OCI-M1 (cell line): Measurements from ENCODE around the gene JMJD4.
"Not testable (repeated sequence)": the region's sequence is repeated elsewhere in the genome, so short reads cannot be mapped to it uniquely, and the experiment has no call there.

Experiments used
- DNase-seq: peaks from one replicate; lab custom pipeline; 2025; lab: John Stamatoyannopoulos, UW

Gene JMJD4

DNA sequence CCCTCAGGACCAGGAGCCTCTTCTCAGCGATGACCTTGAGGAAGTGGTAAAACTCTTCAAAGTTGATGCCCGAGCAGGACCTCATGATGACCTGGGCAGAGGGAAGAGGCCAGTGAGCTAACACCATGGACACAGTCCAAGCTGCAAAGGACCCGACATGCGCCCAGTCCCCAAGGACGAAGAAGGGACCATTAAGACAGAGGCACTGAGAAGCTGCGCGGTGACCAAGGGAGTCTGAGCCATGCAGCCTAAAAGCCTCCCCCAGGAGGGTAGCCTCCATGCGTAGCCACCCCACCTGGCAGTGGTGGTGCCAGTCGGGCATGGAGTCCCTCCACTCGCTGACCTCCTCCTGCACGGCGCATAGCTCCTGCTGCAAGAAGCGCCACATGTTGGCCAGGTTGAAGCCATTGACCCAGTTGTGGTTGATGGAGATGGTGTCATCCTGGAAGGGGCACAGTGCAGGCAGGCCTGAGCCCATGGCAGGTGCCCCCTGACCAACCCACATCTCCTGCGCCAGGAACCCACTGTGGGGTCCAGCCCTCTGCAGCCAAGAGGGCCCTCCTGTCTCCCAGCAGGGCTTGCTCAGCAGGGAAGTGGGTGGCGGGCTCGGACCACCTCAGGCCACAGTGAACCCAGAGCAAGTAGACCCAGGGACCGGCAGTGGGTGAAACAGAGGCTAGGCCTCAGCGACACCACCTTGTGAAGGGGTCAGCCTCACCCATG, 2.4 kb downstream of the JMJD4 start:
- no peak for DNase-seq

DNA sequence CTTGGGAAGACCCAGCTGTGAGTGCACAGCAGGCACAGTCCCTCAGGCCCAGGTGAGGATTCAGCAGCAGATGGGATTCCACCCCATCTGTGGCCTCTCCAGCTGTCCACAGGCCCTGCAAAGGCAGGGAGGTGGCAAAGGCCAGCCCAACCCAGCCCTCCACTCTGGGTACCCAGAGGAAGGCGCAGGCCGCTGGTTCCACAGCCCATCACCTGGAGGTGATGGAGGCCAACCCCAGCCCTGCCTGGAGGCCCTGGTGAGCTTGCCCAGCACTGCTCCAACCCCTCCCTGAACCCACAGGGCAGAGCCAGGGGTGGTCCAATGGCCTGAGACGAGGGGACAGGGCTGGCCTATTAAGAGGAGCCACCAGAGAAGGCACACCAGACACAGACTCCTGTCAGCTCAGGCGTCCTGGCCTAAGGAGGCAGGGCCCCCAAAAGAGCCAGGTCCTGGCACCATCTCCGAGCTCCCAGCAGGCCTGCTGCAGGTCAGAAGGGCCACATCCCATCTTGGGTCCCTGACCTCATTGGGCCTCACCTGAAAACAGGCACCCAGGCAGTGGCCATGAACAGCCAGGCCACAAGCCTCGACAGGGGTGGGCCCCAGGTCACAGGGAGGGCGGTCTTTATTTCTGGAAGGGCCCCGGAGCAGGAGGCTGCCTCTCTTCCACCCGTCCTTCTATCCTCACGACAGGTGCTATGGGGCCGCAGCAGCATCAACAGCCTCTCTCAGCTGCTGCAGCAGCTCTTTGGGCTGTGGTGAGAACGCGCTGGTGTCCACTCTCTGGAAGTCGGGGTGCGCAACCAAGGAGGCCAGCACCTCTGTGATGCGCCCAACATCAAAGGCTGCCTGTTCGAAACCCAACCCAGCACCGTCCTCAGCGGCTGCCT, 3.2 kb downstream of the JMJD4 start:
- DNase-seq, result no peak

DNA sequence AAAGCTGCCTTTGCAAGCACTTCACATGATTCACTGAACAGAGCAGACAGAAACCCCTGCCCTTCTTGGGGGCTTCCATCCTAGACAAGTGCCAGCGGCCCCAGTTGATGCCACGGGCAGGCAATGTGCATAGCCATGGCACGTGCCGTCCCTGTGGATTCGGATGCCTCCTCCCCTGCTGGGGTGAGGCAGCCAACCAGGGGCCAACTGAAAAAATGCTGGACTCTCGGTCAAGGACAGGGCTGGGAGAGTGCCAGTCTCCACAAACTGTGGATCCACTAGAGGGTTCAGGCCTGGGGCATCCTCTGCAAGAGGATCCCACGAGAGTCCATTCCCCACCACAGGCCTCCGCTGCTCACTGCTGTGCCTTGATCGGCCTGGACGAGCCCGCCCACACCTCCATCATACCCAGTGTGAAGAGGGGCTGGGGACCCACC, 3.8 kb downstream of the JMJD4 start:
- DNase-seq, result no peak

DNA sequence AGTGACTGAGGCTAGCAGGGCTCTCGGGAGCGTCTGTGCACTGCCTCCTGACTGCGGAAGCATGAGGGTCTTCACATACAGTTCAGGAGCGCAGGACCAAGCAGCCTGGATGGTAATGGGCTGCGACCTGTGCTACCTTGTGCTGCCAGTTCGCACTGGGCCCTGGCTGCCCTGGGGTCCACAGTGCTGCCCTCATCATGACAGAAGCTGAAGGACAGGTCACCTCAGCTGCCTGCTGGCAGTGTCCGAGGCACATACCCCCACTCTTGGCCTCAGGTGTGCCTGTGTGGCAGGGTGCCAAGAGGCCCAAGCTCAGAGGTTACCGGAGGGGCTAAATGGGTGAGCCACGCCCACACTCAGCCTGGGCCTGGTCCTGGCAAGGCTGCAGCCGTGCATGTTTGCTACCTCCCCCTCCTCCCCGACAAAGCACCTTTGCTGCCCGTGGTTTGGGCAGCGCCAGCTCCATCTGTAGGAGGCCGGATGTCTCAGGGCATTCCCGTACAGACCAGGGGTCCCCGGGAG, 4.4 kb downstream of the JMJD4 start:
- no peak for DNase-seq

DNA sequence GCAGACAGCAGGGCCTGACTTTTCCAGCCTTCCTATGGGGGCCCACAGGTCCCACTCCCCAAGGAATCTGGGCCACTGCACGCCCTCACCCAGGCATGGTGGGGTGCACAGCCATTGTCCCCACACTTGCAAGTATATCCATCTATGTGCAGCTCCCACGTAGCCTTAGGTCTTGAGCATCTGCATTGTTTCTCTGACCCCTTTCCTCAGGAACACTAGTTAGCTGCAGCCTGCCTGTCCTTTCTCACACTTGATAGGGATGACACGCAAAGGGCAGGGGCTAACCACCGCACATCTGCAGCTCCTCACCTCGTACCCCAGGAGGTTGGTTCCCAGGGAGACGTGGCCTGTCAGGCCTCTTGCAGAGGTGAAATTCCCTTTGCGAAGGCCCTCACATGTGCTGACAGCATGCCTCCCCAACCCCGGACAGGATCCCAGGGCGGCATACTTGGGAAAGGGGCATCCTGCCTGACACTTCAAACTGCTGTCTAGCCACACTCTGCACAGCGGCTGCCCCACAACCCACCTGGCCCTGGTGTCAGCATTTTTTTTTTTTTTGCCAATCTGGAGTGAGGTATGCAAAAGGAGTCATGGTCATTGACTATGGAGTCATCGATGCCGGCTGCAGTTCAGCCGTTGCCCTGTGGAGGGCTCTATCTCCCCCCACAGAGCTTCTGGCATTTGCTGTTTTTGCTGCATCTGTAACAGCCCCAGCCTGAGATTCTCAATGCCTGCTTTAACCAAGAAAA, 5.0 kb downstream of the JMJD4 start:
- peak; percentile 72 for DNase-seq

DNA sequence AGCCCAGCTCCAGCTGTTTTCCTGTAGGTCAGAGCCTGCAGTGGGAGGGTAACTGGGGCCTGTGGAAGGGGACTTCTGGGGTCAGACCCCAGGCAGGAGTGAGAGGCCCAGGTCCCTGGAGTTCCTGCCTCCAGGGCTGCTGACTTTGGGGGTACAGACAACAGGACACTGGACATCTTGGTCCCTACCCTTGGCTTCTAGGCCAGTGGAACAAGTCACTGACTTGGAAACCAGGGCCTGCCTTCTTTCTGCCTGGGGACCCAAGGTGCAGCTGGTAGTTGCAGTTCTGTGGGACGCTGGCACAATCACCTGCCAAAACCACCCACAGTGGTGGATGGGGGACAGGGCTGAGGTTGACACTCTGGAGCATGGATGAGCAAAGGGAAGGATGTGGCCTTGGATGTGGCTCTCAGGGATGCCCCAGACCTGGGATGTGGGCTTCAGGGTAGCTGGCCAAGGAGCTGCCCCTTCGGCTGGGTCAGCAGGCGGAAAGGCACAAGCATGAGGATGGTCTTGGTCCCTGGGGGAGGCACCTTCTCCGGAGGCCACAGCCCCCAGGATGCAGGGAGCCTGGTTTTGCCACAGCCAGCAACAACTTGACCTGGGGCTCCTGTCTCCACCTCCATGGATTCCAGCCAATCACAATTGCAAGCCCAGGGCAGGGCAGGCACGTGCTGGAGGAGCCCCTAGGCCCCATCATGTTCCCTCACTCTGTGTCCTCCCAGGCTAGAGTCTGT, 5.8 kb downstream of the JMJD4 start:
- DNase-seq, result no peak

DNA sequence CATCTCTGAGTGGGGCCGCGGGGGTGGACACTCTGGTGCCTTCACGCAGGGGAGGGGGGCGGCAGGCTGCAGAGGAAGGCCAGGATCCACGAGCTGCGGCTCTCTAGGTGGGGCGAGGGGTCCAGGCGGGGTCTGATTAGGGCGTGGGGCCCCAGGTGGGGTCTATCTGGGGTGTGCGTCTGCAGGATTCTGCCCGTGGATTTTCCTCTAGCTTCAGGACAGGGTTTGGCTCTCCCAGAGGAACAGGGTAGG, 6.3 kb downstream of the JMJD4 start:
- DNase-seq, result no peak

DNA sequence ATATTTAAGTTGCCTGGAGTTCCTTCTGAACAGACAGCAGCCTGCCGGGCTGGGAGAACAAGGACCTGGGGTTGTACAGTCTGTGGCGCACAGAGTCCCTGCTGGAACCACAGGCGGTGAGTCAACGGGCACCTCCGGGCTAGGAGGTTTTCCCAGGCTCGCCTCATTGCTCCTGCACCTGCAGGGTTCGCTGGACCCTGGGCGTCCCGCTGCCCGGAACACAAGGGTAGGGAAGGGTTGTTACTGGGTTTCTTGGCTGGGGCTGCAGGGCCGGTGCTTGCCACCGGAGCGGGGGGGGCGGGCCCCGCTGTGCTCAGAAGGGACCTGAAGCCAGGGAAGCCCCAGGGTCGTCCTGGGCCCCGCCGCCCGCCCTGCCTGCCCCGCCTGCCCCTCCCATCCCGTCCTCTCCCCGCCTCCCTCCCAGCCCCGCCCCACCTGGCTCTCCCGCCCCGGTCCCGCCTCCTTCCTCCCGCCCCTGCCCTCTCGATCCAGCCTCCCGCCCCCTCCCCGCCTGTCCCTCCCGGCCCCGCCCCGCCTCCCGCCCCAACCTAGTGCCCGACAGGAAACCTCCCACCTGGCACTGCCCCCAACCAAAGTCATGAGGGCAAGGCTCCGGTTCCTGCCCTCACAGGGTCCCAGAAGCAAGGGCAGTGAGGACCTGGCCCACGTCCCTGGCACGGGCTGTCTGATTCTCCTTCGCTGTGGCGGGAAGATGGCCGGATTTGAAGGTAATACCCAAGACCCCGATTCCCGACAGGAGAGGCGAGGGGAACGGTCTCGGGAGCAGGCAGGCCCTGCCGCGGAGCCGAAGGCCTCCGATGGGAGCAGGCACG, 6.8 kb downstream of the JMJD4 start:
- DNase-seq, result no peak

DNA sequence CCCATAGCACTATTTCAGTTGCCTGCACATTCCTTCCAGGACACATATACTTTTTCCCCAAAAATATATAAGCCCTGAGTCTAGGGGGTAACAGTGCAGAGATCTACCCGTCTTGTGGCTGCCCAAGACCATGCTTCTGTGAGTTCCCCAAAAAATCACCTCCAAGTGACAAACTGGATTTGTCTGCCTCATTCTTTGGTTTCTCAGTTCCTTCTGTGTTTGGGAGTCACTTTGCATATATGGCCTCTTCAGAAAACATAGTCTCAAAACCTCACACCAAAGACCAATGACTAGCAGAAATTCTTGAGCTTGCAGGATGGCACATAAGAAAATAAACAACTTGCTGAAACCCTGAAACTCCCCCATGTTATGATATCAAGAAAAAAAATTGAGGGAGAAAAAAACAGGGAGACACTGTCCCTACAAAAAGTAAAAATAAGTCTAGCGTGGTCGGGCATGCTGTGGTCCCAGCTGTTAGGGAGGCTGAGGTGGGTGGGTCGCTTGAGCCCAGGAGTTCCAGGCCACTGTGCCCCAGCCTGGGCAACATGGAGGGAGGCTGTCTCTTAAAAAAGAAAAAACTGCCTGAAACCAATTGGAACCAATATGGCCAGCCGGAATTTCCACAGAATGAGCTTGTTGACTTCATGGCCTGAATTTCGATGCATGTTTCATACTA, 8.0 kb downstream of the JMJD4 start:
- DNase-seq, result no peak

DNA sequence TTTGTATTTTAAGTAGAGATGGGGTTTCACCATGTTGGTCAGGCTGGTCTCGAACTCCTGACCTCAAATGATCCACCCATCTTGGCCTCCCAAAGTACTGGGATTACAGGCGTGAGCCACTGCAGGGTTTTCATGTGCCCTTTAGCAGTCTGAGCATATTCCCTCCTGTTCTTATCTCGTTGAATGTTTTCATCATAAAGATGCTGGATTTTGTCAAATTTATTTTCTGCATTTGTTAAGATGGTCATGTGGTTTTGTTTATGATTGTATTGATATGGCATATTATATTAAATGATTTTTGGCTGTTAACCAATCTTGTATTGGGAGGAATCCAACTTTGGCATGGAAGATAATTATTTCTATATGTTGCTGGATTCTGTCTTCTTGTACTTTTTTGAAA, 8.8 kb downstream of the JMJD4 start:
- DNase-seq, result no peak

DNA sequence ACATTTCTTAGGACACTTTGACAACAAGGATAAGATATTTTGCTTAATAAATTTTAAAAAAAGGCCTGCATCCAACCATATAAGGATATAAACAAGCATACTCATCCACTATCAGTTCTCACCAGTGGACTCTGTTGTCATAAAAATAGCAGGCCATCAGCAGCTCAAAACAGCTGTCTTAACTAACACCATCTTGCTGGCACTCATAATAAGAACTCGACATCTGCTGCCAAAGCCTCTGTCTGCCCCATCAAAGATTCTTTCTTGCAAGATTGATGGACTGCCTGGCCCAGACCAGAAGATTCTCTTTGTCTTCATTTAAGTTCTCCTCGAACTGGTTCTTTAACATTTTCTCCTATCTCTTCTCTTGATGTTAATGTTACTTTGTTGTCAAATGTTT, 10.1 kb downstream of the JMJD4 start:
- DNase-seq, result no peak

DNA sequence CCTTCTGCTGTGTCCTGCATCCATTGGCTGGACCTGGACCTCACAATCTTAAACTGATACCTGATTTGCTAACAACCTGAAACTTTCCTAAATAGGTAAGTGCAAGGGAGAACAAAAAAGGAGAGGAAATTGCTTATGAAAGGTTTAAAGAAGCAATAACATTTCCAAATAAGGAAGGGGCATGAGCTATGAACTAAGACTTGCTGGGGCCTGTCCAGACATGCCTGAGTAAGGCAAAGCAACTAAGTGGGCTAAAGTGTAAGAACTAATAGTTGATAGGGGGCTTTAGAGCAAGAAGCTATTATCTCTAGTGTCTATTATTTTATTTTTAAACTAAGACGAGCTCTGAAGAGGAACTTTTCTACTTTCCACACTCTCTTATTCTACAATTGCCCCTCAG, 11.6 kb downstream of the JMJD4 start:
- no peak for DNase-seq

DNA sequence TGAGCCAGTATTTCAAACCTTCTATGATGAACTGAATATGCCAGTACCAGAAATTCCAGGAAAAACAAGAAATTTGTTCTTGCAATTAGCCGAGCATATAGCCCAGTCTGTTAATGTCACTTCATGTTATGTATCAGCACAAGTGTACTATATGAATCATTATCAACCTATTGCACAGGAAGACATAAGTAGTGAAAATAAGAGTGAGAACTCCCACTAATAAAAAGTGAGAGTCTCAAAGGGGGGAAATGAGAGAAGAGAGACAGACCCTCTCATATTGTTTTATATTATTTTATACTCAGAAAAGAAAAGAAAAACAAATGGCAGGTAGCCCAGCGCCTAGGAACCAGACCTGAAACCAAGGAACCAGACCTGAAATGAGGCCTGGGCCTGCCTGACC, 16.2 kb downstream of the JMJD4 start:
- no peak for DNase-seq

DNA sequence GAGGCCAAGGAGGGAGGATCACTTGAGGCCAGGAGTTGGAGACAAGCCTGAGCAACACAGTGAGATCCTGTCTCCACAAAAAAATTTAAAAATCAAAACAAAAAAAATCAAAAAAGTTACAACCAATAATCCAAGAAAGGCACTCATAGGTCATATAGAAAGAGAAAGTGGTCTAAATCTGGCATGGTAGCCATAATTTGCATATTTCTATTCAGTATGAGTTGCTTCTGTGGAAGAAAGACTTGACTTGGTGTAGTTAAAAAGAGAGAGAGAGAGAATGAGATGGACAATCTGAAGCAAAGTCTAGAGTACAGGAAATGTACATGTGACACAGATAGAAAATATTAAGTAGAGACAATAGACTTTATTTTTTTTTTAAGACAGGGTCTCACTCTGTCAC, 22.5 kb downstream of the JMJD4 start:
- DNase-seq, result no peak

DNA sequence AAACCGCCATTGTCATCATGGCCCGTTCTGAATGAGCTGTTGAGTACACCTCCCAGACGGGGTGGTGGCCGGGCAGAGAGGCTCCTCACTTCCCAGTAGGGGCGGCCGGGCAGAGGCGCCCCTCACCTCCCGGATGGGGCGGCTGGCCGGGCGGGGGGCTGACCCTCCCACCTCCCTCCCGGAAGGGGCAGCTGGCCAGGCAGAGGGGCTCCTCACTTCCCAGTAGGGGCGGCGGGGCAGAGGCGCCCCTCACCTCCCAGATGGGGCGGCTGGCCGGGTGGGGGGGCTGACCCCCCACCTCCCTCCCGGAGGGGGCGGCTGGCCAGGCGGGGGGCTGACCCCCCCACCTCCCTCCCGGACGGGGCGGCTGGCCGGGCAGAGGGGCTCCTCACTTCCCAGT, 24.6 kb downstream of the JMJD4 start:
- not testable (repeated sequence) for DNase-seq

DNA sequence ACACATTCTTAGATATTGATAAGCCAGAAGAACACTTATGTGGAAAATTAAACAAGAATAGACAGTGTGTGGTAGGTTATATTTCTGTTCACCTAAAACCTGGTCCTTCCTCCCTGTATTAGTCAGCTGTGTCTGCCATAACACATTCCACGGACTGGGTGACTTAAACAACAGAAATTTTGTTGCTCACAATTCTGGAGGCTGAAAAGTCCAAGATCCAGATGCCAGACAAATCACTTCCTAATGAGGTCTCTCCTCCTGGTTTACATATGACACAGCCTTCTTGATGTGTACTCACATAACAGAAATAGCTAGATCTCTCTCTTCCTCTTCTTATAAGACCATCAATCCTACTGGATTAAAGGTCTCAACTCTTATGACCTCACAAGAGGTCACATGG, 25.7 kb downstream of the JMJD4 start:
- DNase-seq, result no peak

DNA sequence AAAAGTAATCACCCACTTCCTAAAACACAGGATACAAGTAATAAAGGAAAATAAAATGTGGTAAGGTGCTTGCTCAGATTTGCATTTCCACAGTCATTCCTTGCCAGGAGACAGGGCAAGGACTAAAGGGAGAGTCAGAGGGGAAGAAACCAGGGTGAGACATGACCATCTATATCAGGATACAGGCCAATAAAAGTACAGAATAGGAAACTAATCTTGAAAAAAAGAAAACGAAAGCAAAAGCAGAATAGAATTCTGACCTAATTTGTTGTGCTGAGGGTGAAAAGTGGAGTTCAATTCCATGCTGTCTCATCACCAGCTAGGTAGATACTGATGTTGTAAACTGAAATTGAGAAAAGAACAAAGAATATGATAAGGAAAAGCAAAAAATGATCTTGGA, 27.3 kb downstream of the JMJD4 start:
- peak; percentile 75 for DNase-seq

DNA sequence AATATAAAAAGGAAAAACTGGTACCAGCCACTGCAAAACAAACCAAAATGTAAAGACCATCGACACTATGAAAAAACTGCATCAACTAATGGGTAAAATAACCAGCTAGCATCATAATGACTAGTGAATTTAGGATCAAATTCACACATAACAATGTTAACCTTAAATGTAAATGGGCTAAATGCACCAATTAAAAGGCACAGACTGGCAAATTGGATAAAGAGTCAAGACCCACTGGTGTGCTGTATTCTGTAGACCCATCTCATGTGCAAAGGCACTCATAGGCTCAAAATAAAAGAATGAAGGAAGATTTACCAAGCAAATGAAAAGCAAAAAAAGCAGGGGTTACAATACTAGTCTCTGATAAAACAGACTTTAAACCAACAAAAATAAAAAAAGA, 33.5 kb downstream of the JMJD4 start:
- not testable (repeated sequence) for DNase-seq

DNA sequence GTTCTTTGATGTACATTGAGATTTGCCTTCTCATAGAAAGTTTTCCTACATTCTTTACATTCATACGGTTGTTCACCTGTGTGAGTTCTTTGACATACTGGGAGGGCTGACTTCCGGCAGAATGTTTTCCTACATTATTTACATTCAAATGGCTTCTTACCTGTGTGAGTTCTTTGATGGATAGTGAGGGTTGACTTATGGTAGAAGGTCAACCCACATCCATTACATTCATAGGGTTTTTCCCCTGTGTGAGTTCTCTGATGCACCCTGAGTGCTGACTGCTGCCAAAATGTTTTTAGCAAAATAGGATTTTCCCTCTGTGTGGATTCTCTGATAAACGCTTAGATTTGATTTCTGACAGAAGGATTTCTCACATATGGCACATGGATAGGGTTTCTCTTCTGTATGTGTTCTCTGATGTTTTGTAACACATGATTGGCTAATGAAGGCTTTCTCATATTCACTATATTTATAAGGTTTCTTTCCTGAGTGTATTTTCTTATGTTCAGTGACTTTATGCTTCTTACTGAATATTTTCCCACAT, 37.7 kb downstream of the JMJD4 start:
- no peak for DNase-seq

DNA sequence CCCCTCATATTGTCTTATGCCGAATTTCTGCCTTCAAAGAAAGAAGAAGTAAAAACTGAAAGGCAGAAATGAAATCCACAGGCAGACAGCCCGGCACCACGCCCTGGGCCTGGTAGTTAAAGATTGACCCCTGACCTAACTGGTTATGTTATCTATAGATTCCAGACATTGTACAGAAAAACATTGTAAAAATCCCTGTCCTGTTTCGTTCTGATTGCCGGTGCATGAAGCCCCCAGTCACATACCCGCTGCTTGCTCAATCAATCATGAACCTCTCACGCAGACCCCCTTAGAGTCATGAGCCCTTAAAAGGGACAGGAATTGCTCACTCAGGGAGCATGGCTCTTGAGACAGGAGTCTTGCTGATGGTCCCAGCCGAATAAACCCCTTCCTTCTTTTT, 49.3 kb downstream of the JMJD4 start:
- DNase-seq, result peak; percentile 94
